Naive thymus-derived CD4-positive, alpha-beta T cell (primary cell): ENCODE data around the gene TRAF3IP1. TPM values are rescaled to one million over a fixed set of nuclear protein-coding genes. Genes with fewer than 3 reads are reported as not detected.

Source experiments
- ATAC-seq: fragments of 150-1000 bp; cut with Tn5 transposase; 2 replicates; pipeline ENCODE4 v1.10.0; 2021; ENCODE audit warnings: mild to moderate bottlenecking, moderate library complexity
- CTCF ChIA-PET: fragments of 350-600 bp; sonication (Branson Sonifier 250); formaldehyde crosslinking; loops from one replicate; lab custom pipeline; 2021; ENCODE audit warnings: antibody characterized with exemption; lab: Charles Lee
- POLR2A ChIA-PET: fragments of 350-600 bp; sonication (Branson Sonifier 250); formaldehyde crosslinking; loops from one replicate; lab custom pipeline; 2021; ENCODE audit warnings: antibody characterized with exemption, inconsistent platforms; lab: Charles Lee
- DNase-seq, 9 donors: peaks; one replicate each; pipeline versions ENCODE4 v3.0.0 to v3.0.0-alpha.2; 2020 to 2022; ENCODE audit warnings: mixed read lengths in 1 of 9
- H3K27ac ChIP-seq: one replicate; pipeline ENCODE4 v1.7.0; 2013; ENCODE audit warnings: mild to moderate bottlenecking, low read depth, low read length, moderate library complexity
- H3K27me3 ChIP-seq, 2 donors: one replicate each; pipeline ENCODE4 v1.7.0; 2013; ENCODE audit warnings: low read length in 2 of 2, mild to moderate bottlenecking in 2 of 2, moderate library complexity in 2 of 2; ENCODE audit not compliant: control insufficient read depth in 2 of 2, insufficient read depth in 2 of 2
- H3K36me3 ChIP-seq, 3 experiments: 1 replicate in 2 of 3; 2 replicates in 1 of 3; pipeline ENCODE4 v1.7.0; 2013; ENCODE audit warnings: low read length in 3 of 3, mild to moderate bottlenecking in 3 of 3, moderate library complexity in 1 of 3; ENCODE audit not compliant: insufficient read depth in 3 of 3, control insufficient read depth in 2 of 3
- H3K4me1 ChIP-seq, 2 donors: one replicate each; pipeline ENCODE4 v1.7.0; 2013; ENCODE audit warnings: low read length in 2 of 2, mild to moderate bottlenecking in 2 of 2, moderate library complexity in 1 of 2; ENCODE audit not compliant: control insufficient read depth in 2 of 2, insufficient read depth in 2 of 2
- H3K4me3 ChIP-seq: 2 replicates; pipeline ENCODE4 v1.7.0; 2013; ENCODE audit warnings: mild to moderate bottlenecking, low read length
- H3K9me3 ChIP-seq, 3 experiments: 1 replicate in 2 of 3; 2 replicates in 1 of 3; pipeline ENCODE4 v1.7.0; 2013; ENCODE audit warnings: low read length in 3 of 3; ENCODE audit not compliant: control insufficient read depth in 2 of 3
- H3K27ac Mint-ChIP-seq, 9 donors: one replicate each; pipeline ENCODE4 v1.8.0; 2020 to 2022; ENCODE audit warnings: mixed read lengths in 9 of 9, mild to moderate bottlenecking in 8 of 9, moderate library complexity in 5 of 9, inconsistent platforms in 2 of 9
- H3K27me3 Mint-ChIP-seq, 5 donors: one replicate each; pipeline ENCODE4 v1.8.0; 2021 to 2022; ENCODE audit warnings: mixed read lengths in 5 of 5, mild to moderate bottlenecking in 1 of 5
- H3K36me3 Mint-ChIP-seq, 5 donors: one replicate each; pipeline ENCODE4 v1.8.0; 2020 to 2022; ENCODE audit warnings: mixed read lengths in 5 of 5, mild to moderate bottlenecking in 3 of 5, inconsistent platforms in 1 of 5
- H3K4me1 Mint-ChIP-seq, 7 donors: one replicate each; pipeline ENCODE4 v1.8.0; 2020 to 2022; ENCODE audit warnings: mixed read lengths in 7 of 7, mild to moderate bottlenecking in 3 of 7, inconsistent platforms in 1 of 7
- H3K4me3 Mint-ChIP-seq, 10 donors: one replicate each; pipeline ENCODE4 v1.8.0; 2020 to 2022; ENCODE audit warnings: mild to moderate bottlenecking in 10 of 10, mixed read lengths in 10 of 10, moderate library complexity in 6 of 10, inconsistent platforms in 2 of 10
- H3K9me3 Mint-ChIP-seq, 11 donors: one replicate each; pipeline ENCODE4 v1.8.0; 2020 to 2022; ENCODE audit warnings: mixed read lengths in 11 of 11, mild to moderate bottlenecking in 4 of 11, inconsistent platforms in 1 of 11, moderate library complexity in 1 of 11
- intact Hi-C, 2 donors: fragments of 100-400 bp; cut with micrococcal nuclease; formaldehyde crosslinking; loops; one replicate each; pipeline ENCODE4 v1.15.1; 2023
- polyA plus RNA-seq, 2 donors: library from polyadenylated mRNA; unstranded; fragments of 300-500 nt; fragmentation: Illumina TruSeq; gene quantifications; one replicate each; pipeline ENCODE4 v1.2.3, GENCODE V29; 2021
- total RNA-seq, 6 experiments: library from RNA in 5 of 6; stranded (reverse) in 5 of 6; gene quantifications; 1 replicate in 5 of 6; 2 replicates in 1 of 6; pipeline ENCODE4 v1.2.3 and lab custom pipeline; 2021 to 2026

The TRAF3IP1 gene
- total and polyA plus RNA-seq, 7 experiments from 2014 or later: 4.3 to 13.3 (median 7.4) TPM

DNA sequence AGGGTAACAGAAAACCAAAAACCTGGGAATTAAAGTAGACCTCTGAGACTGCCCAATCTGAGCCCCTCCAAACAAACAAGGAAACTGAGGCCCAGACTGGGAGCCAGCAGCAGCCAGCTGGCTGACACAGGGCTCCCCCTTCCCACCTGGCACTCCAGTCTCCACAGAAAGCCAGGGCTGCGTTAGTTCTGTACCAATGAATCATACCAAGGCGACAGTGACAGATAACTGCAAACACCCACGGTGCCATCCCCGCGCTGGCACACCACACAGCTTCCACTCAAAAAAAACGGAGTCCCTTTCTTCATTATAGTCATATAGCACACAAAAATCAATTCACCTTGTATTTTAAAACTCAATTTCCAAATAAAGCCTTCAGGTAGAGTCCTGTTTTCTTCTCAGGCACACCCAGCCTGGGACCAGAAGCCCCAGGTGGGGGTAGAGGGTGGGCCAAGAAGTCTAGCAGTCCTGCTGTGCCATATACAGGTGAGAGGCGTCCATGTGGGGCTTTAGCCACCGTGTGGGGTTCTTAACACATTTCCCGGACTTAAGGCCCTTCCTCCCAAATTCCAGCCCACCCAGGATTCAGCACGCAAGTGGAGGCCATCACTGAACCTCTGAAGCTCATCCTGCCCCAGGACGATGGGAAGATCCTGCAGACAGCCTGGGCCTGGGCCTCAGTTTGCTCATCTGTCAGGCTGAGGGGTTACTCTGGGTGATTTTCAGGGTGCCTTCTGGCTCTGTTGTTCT, 33.2 kb upstream of the TRAF3IP1 start:
- intact Hi-C loops: loop anchor here (5.0 to 10.0 kb wide), 3 partner anchors 320 to 1738 kb away; partner anchors contain the start of genes NDUFA10 (in 1 of the 2) and UBE2F (in 1 of the 2)
- Mint-ChIP-seq H3K4me1 (peaks cover 33 to 74% (median 56%) of the 10 kb centered on the region in 7 donors), H3K4me3 (peak overlapping the region; percentile 71 to 96 (median 85)), H3K9me3 (peaks cover 0 to 2% (median 0%) of the 10 kb centered on the region in 11 donors), H3K36me3 (no peaks in the 10 kb centered on the region), H3K27ac (peak overlapping the region in 8 of 9 donors; percentile 68 to 98 (median 86)), H3K27me3 (peaks cover 0 to 2% (median 0%) of the 10 kb centered on the region in 5 donors)
- ATAC-seq: no peak
- Histone ChIP-seq H3K36me3 (no peaks in the 10 kb centered on the region), H3K27ac (peak overlapping the region; percentile 80), H3K27me3 (no peaks in the 10 kb centered on the region), H3K9me3 (no peaks in the 10 kb centered on the region), H3K4me3 (peak overlapping the region; percentile 93), H3K4me1 (peaks cover 16 to 23% of the 10 kb centered on the region in 2 donors)
- DNase-seq: no peak
- CTCF ChIA-PET: interaction anchor here (0.8 kb wide), 1 partner anchor 24 kb away, joined by 3 read pairs; no protein-coding TSS in a partner anchor
- POLR2A ChIA-PET: interaction anchor here (1.1 to 2.3 kb wide), 3 partner anchors 35 to 319 kb away, joined by 3 to 9 read pairs (median 4); no protein-coding TSS in a partner anchor

- CTCF ChIA-PET: interaction anchor here (0.8 kb wide), 1 partner anchor 25 kb away, joined by 3 read pairs; no protein-coding TSS in a partner anchor
- Mint-ChIP-seq H3K4me1 (peaks cover 32 to 66% (median 48%) of the 10 kb centered on the region in 7 donors), H3K27me3 (peaks cover 0 to 2% (median 0%) of the 10 kb centered on the region in 5 donors), H3K36me3 (no peaks in the 10 kb centered on the region), H3K9me3 (no peaks in the 10 kb centered on the region), H3K27ac (peak within 1 kb of the TSS; percentile 93 to 98 (median 97)), H3K4me3 (peak within 1 kb of the TSS; percentile 84 to 97 (median 93))
- Histone ChIP-seq H3K27ac (peak within 1 kb of the TSS; percentile 80), H3K36me3 (no peaks in the 10 kb centered on the region), H3K4me1 (peaks cover 16 to 23% of the 10 kb centered on the region in 2 donors), H3K9me3 (no peaks in the 10 kb centered on the region), H3K27me3 (no peaks in the 10 kb centered on the region), H3K4me3 (peak within 1 kb of the TSS; percentile 93)
- peak in 8 of 9 donors; percentile 20 to 47 (median 33) for DNase-seq
- peak; percentile 17 for ATAC-seq
- POLR2A ChIA-PET: interaction anchor here (0.7 to 2.3 kb wide), 8 partner anchors 13 to 320 kb away, joined by 3 to 9 read pairs (median 3); partner anchors contain the start of gene HES6
- intact Hi-C loops: loop anchor here (1.0 to 10.0 kb wide), 13 partner anchors 32 to 1737 kb away; partner anchors contain the start of genes COPS8 (in 2 of the 2), ILKAP (in 2 of the 2), TRAF3IP1 (in 2 of the 2) and ASB1 (in 1 of the 2)
Observed at GRCh38 chr2:238287737-238288649, 32.3 kb upstream of the TRAF3IP1 start, which contains the start of gene PER2. PER2 (minus strand) TSS chr2:238288610; CDS start chr2:238277936, 10,674 bp downstream.

DNA sequence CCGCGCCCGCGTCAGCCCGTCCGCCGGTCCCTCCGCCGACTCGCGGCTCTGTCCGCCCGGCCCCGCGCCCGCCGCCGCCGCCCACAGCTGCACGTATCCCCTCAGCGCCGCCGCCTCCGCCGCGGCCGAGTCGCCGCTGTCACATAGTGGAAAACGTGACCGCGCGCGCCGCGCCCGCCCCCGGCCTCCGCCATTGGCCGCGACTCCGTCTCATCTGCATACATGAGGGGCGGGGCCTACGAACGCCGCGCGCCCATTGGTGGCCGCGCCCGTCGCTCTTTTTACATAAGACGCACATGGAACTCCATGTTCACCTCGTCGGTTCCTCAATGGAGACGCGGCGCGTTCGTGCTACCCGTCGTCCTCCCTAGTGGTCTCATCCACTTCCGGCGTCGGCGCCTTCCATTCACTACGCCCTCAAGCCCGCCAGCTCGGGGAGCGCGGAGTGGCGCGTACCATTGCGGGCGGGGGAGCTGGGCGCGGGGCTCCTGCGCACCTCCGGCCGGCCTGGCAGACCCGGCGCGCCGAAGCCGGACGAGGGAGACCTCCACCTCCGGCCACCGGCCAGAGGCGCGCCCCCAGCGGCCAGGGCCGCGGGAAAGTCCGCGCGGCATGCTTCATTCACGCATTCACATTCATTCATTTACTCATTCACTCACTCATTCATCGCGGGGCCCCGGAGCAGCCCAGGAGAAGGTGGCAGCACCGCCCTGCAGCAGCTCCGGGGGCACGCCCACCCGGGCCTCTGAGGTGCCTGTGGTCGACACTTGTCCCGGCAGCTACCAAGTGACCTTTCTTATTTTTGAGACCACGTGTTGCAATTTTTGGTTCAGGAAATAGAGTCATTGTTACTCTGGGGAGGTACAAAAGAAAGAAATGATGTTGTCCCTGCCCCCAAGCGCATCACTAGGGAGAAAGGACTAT, 31.4 kb upstream of the TRAF3IP1 start:
- ChIA-PET CTCF (interaction anchor here (0.6 kb wide), 1 partner anchor 321 kb away, joined by 3 read pairs; no protein-coding TSS in a partner anchor), POLR2A (interaction anchor here (0.7 to 2.3 kb wide), 9 partner anchors 11 to 243 kb away, joined by 3 to 9 read pairs (median 3); partner anchors contain the start of gene HES6)
- intact Hi-C loops: loop anchor here (1.0 to 10.0 kb wide), 13 partner anchors 31 to 1736 kb away; partner anchors contain the start of genes COPS8 (in 2 of the 2), ILKAP (in 2 of the 2), TRAF3IP1 (in 2 of the 2) and ASB1 (in 1 of the 2)
- Histone ChIP-seq H3K4me1 (peaks cover 16 to 23% of the 10 kb centered on the region in 2 donors), H3K9me3 (no peaks in the 10 kb centered on the region), H3K27ac (peak overlapping the region; percentile 80), H3K4me3 (peak overlapping the region; percentile 73), H3K27me3 (no peaks in the 10 kb centered on the region), H3K36me3 (no peaks in the 10 kb centered on the region)
- H3K9me3 Mint-ChIP-seq: no peaks in the 10 kb centered on the region
- peak; percentile 96 to 99 (median 98) for DNase-seq
- no peaks in the 10 kb centered on the region for H3K36me3 Mint-ChIP-seq
- H3K27me3 Mint-ChIP-seq: peaks cover 0 to 2% (median 0%) of the 10 kb centered on the region in 5 donors
- peaks cover 26 to 56% (median 40%) of the 10 kb centered on the region in 7 donors for H3K4me1 Mint-ChIP-seq
- H3K4me3 Mint-ChIP-seq: peak overlapping the region; percentile 84 to 97 (median 93)
- peak; percentile 93 for ATAC-seq
- H3K27ac Mint-ChIP-seq: peak overlapping the region; percentile 93 to 98 (median 97)

- Mint-ChIP-seq H3K4me3 (peak overlapping the region; percentile 84 to 97 (median 93)), H3K4me1 (peaks cover 22 to 50% (median 36%) of the 10 kb centered on the region in 7 donors), H3K27ac (peak overlapping the region; percentile 93 to 98 (median 97)), H3K27me3 (peaks cover 0 to 2% (median 0%) of the 10 kb centered on the region in 5 donors), H3K9me3 (no peaks in the 10 kb centered on the region), H3K36me3 (no peaks in the 10 kb centered on the region)
- Histone ChIP-seq H3K4me1 (peaks cover 16 to 23% of the 10 kb centered on the region in 2 donors), H3K27me3 (no peaks in the 10 kb centered on the region), H3K27ac (peak overlapping the region; percentile 80), H3K4me3 (peak overlapping the region; percentile 73), H3K9me3 (no peaks in the 10 kb centered on the region), H3K36me3 (no peaks in the 10 kb centered on the region)
- ChIA-PET CTCF (interaction anchor here (0.6 kb wide), 1 partner anchor 322 kb away, joined by 3 read pairs; no protein-coding TSS in a partner anchor), POLR2A (interaction anchor here (0.7 to 2.3 kb wide), 5 partner anchors 12 to 87 kb away, joined by 3 to 9 read pairs (median 4); no protein-coding TSS in a partner anchor)
- DNase-seq (no peak), ATAC-seq (no peak)
- intact Hi-C loops: loop anchor here (2.0 to 10.0 kb wide), 4 partner anchors 322 to 1735 kb away; partner anchors contain the start of genes COPS8 (in 1 of the 2), NDUFA10 (in 1 of the 2) and UBE2F (in 1 of the 2)
Observed at GRCh38 chr2:238289574-238289973, 30.7 kb upstream of the TRAF3IP1 start.

GRCh38 chr2:238290091-238290509, 30.2 kb upstream of the TRAF3IP1 start:
- no peaks in the 10 kb centered on the region for H3K36me3 Mint-ChIP-seq
- no peaks in the 10 kb centered on the region for H3K36me3 ChIP-seq
- ChIA-PET POLR2A (interaction anchor here (0.7 to 1.6 kb wide), 2 partner anchors 12 to 33 kb away, joined by 4 read pairs; no protein-coding TSS in a partner anchor), CTCF (interaction anchor here (0.6 kb wide), 1 partner anchor 323 kb away, joined by 3 read pairs; no protein-coding TSS in a partner anchor)
- H3K27ac Mint-ChIP-seq: peak overlapping the region; percentile 93 to 98 (median 97)
- peak overlapping the region; percentile 84 to 97 (median 93) for H3K4me3 Mint-ChIP-seq
- H3K4me3 ChIP-seq: no peak overlapping the region
- peak overlapping the region; percentile 80 for H3K27ac ChIP-seq
- ATAC-seq (no peak), DNase-seq (no peak)
- peaks cover 16 to 23% of the 10 kb centered on the region in 2 donors for H3K4me1 ChIP-seq
- no peaks in the 10 kb centered on the region for H3K9me3 ChIP-seq
- H3K9me3 Mint-ChIP-seq: no peaks in the 10 kb centered on the region
- peaks cover 0 to 2% (median 0%) of the 10 kb centered on the region in 5 donors for H3K27me3 Mint-ChIP-seq
- peaks cover 22 to 44% (median 32%) of the 10 kb centered on the region in 7 donors for H3K4me1 Mint-ChIP-seq
- no peaks in the 10 kb centered on the region for H3K27me3 ChIP-seq
- intact Hi-C loops: no loop called here
